Fibroblast of lung (primary cell): ENCODE data around the gene GP5.

ENCODE experiments used
- EZH2 ChIP-seq: IDR thresholded peaks from 2 replicates; pipeline ENCODE4 v1.5.1; 2012; ENCODE audit warnings: low read length, control low read depth, mild to moderate bottlenecking; ENCODE audit errors: missing control alignments
- TF ChIP-seq, protein P1 (sequence below), 2 donors: IDR thresholded peaks in 1 of 2; conservative IDR thresholded peaks in 1 of 2; 1 replicate in 1 of 2; 2 replicates in 1 of 2; pipeline ENCODE4 v1.5.1; 2011 to 2012; ENCODE audit warnings: low read length in 2 of 2, control low read depth in 1 of 2, inconsistent platforms in 1 of 2, low read depth in 1 of 2, mild to moderate bottlenecking in 1 of 2

GRCh38 chr3:194382892-194383223 is 16.2 kb downstream of the GP5 start:
- no peak for TF ChIP-seq EZH2
- TF ChIP-seq, protein P1, sequence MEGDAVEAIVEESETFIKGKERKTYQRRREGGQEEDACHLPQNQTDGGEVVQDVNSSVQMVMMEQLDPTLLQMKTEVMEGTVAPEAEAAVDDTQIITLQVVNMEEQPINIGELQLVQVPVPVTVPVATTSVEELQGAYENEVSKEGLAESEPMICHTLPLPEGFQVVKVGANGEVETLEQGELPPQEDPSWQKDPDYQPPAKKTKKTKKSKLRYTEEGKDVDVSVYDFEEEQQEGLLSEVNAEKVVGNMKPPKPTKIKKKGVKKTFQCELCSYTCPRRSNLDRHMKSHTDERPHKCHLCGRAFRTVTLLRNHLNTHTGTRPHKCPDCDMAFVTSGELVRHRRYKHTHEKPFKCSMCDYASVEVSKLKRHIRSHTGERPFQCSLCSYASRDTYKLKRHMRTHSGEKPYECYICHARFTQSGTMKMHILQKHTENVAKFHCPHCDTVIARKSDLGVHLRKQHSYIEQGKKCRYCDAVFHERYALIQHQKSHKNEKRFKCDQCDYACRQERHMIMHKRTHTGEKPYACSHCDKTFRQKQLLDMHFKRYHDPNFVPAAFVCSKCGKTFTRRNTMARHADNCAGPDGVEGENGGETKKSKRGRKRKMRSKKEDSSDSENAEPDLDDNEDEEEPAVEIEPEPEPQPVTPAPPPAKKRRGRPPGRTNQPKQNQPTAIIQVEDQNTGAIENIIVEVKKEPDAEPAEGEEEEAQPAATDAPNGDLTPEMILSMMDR (conservative IDR thresholded peaks at IDR 0.05 in 1 of 2, IDR thresholded peaks at IDR 0.05 in 1 of 2; ENCODE audit: low read depth in 1 of 2, low read length in 2 of 2) = no peak
